DMS79 treated with DMSO at 0.1 percent for 48 hours (cell line): ENCODE measurements around the gene CLPSL2.

Experiments used
- DNase-seq: peaks from one replicate; lab custom pipeline; 2025; lab: John Stamatoyannopoulos, UW

The CLPSL2 gene

DNA sequence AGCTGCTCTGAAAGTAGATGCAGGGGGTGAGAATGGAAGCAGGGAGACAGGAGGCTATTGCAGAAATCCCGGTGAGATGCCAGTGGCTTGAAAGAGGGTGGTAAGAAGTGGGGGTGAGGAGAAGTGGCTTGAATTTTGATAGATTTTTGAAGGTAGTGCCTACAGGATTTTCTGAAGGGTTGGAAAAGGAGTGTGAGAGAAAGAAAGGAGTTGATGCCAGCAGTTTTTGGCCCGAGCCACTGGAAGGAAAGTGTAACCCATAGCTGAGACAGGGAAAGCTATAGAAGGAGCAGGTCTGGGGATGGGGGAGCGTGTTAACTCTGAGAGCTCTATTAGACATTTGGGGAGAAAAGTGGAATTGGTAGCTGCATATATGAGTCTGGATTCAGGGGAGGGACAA lies 29.9 kb upstream of the CLPSL2 start:
- DNase-seq = no peak

DNA sequence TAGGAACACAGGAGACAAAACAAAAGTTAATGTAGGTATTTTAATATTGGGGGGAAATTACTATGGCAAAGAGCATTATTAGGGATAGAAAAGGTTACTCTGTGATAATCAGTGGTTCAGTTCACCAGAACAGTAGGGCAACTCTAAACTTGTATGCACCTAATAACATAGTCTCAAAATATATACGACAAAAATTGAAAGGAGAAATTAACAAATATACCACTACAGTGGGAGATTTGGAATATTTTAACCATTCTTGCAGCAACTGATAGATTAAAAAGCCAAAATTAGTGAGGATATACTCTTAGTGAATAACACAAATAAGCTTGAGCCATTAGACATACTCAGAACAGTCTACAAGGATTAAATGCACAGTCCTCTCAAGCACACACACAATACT lies 28.5 kb upstream of the CLPSL2 start:
- DNase-seq = no peak

DNA sequence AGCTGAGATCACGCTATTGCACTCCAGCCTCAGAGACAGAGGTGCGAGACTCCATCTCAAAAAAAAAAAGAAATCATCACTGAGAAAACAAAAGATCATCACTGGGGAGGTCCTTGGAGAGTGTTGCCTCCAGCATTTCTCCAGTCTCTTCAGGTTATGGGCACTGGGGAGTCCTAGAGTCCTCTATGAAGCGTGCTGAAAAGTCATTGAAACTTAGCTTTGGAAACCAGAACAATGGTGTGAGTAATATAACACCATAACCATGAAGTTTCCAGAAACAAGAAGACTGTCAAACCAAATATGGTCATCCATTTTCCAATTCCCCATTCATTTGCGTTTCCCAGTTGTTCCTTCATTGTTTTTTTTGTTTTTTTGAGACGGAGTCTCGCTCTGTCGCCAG lies 25.8 kb upstream of the CLPSL2 start:
- DNase-seq = no peak

DNA sequence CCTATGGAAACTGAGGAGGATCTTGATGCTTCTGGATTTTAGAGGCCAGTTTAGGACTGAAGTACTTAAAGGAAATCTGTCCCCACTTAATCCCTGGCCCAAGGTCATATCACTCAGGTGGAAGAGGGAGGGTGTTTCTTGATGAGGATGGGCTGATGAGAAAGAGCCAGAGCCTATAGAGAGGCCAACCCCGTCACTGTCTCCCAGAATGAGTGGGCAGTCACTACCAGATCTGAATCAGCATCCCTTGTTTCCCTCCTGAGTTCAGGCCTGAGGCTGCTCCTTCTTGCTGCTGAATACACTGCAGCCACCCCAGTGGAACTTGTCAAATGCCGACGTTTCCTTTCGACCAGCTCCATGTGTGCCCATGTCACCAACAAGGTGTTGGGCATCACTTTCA lies 24.8 kb upstream of the CLPSL2 start:
- DNase-seq = no peak

DNA sequence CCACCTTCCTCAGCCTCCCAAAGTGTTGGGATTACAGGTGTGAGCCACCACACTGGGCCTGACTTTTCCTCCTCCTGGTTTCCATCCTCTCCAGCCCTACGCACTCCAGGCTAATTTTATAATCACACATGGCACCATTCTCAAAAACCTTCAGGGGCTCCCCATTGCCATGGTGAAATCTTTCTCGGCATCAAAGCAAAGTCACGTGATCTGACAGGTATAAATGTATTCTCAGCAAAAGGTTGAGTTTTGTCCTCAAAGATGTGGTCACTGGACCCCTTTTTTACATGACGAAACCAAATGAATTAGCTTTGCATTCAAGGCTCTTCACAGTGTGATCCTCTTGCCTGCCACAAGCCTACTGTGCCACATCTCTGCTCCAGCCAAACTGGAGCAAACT lies 24.1 kb upstream of the CLPSL2 start:
- DNase-seq = no peak

DNA sequence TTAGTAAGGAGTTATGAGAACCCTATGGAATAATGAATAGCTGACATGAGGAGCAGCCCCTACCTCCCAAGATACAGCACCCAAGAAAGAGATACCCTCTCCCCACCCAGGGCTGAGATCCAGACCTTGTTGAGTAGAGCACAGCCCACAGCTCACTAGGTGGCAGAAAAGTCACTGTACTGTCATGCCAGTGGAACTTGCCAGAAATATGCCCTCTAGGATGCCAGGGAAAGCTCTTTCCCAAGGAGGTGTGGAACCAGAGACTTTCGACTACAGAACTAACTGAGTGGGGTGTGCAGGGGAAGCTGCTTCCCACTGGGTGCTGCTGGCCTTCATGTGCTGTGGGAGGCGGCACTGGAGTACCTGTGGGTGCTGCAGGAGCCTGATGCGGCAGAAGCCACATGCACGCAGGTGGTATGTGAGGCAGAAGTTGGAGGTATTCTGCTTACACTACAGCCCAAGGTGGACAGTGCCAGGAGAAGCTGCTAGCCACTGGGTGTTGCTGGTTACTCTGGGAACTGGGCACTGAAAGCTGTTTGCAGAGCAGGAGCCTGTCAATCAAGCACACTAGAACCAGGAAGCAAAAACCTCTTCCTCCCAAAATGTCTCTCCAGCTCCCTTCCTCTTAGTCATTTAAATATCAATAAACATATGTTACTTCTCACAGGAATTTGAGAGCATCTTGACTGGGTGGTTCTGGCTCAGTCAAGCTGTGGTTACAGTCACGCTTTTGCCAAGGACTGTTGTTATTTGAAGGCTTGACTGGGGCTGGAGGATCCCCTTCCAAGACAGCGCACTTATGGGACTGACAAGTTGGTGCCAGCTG lies 21.7 kb upstream of the CLPSL2 start:
- peak; percentile 93 for DNase-seq

DNA sequence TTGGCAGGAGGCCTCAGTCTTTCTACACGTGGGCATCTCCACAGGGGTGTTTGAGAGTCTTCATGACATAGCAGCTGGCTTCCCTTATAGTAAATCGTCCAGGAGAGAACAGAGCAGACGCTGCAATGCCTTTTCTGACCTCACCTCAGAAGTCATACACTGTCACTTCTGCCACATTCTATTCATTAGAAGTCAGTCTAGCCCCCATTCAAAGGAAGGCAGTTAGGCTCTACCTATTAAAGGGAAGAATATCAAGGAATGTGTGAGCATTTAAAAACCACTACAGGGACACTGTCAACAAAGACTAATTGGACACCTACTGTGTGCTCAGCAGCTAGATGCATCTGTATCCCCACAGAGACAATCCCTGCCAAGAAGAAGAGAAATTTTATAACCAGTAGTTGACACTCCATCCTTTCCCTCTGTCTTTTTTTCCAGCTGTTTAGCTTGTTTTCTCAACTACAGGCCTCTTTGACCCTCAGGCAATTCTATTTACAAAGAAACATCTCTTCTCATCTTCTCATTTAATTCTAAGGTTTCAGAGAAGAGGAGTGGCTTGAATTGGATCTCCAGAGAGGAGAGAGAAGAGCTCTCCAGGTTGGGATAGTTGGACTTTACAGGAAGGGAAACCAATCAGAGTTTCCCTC lies 21.0 kb upstream of the CLPSL2 start:
- no peak for DNase-seq

DNA sequence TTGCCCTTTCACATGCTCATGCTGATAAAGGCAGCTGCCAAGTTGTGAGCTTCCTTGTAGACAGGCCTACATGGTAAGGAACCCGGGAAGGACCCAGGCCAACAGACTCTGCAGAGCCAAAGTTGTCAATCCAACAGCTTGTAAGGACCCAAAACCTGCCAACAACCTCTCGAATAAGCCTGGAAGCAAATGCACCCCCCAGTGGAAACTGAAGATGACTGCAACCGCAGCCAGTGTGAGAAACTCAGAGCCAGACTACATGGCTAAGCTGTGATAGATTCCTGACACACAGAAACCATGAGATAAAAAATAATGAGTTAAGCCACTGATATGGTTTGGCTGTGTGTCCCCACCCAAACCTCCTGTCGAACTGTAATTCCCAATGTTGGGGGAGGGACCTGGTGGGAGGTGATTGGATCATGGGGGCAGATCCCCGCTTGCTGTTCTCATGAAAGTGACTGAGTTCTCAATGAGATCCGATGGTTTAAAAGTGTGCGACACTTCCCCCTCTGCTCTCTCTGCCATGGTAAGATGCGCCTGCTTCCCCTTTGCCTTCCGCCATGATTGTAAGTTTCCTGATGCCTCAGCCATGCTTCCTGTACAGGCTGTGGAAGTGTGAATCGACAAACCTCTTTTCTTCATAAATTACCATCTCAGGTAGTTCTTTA lies 18.8 kb upstream of the CLPSL2 start:
- no peak for DNase-seq

DNA sequence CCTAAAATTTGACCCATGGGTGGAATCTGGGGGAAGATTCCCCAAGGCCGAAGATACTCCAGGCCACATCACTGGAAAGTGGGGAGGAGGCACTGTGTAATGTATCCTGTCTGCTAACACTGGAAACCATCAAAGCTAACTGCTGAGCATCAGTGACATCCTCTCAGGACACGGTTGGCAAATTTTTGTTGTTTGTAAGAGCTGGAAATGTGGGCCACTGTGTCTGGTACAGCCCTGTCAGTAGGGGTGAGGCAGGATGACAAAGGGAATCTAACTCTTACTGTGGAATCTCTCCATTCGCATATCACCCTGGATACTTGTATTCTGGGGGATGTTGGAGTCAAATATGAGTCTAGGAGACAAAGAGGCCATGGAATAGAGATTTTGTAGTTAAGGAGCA lies 17.0 kb upstream of the CLPSL2 start:
- no peak for DNase-seq

DNA sequence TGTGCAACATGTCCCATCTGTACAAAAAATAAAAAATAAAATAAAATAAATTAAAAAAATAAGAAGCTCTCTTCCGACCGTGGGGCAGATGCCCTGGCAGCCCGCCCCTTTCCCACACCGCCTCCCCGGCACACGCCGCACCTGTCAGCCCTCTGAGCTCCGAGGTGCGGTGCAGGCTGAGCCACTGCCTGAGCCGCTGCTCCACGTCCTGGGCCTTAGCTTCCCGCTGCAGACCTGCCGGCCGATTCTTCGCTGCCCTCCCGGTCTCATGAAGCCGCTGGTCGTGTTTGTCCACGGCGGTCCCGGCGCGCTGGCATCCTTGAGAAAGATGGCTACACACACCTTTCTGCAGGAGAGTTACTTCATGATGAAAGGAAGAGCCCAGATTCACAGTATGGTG lies 10.7 kb upstream of the CLPSL2 start:
- DNase-seq = no peak

DNA sequence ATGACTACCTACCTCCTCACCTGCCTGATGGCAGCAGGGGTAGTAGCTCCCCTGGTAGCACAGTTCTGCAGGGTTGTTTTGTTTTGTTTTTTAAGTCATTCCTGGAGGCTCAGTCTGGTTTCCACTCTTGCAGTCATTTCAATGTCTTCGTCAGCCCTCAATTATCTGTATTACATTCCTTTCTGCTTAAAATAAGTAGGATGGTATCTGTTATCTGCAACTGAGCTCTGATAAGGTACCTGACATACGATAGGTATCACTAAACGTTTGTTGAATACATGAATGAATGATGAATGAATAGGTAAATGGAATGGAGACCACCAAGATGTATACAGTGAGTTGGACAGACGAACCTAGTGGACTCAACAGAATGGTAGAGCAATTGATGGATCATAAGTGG lies 7.2 kb upstream of the CLPSL2 start:
- no peak for DNase-seq

DNA sequence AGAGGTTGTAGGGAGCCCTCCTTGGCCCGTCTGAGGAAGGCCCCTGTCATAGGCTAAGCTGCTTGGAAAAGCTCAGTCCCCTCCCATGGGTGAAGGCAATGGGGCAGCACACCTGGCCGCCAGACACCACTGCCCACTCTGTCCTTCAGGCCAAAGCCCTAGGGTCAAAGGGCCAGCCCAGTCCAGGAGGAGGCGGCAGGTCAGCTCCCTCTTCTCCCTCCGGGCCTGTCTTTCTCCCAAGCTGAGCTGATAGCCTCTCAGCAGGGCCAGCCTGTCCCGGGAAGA lies 5.1 kb upstream of the CLPSL2 start:
- DNase-seq = no peak

DNA sequence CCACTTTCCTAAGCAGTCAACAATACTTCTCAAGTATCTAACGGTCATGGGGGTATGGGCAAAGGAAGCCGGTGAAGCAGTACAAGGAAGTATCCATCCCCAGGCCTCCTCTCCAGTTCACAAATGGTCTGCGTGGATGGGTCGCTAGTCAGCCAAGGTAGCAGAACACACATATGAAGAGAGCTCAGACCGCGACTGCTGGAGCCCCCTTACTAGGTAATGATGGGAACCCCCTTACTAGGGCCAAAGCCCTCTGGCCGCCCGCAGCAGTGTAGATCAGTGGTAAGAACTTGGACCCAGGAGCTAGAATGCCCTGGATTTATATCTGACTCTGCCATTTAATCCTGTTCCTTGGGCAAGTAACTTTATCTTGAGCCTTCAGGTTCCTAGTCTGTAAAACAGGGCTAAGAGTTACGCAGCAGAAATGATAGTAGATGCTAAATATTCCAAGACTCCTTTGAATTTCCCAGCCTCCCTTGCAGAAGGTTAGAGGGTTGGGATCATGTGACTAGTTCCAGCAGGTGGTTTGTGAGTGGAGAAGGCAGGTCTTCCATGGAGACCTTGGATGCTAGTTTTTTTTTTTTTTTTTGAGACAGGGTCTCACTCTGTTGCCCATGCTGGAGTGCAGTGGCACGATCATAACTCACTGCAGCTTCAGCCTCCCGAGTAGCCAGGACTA lies 2.1 kb upstream of the CLPSL2 start:
- DNase-seq = no peak

DNA sequence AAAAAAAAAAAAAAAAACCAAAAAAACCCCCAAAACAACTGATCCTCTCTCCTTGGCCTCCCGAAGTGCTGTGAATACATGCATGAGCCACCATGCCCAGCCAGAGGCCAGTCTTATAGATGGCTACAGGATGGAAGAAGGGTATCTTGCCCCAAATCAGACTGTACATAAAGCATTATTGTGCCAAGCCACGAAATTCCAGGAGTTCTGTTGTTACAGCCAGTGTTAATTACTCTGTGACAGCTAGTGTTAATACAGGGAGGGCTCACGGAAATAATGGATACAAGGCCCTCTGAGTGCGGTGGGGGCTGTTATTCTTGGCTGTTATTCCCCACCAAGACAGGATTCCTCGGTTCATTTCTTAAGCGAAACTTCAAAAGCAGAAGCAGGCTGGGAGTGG lies 1.4 kb upstream of the CLPSL2 start:
- DNase-seq = no peak

DNA sequence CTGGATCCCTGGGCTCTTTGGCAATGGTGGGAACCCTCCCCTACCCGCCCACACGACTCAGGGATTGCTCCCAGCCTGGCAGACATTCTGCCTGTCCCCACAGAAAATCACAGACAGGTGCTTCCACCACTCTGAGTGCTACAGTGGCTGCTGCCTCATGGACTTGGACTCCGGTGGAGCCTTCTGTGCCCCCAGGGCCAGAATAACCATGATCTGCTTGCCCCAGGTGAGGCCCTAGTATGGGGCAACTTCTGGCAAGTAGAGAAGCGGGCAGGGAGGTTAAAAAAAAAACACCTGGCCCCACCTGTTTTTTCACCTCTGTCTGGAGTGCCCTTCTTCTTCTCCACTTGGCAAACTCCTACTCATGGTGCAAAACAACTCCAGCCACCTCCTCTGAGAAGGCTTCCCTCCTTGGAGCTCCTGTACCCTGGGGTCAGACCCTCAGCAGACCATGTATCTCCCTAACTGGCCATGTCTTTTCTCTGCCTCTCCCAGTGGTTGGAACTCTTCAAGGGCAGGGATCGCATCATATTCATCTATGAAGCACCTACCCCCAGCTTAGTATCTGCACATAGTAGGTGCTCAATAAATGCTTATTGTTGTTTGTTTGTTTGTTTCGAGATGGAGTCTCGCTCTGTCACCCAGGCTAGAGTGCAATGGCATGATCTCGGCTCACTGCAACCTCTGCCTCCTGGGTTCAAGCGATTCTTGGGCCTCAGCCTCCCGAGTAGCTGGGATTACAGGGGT lies 1.1 kb downstream of the CLPSL2 start:
- DNase-seq = no peak

DNA sequence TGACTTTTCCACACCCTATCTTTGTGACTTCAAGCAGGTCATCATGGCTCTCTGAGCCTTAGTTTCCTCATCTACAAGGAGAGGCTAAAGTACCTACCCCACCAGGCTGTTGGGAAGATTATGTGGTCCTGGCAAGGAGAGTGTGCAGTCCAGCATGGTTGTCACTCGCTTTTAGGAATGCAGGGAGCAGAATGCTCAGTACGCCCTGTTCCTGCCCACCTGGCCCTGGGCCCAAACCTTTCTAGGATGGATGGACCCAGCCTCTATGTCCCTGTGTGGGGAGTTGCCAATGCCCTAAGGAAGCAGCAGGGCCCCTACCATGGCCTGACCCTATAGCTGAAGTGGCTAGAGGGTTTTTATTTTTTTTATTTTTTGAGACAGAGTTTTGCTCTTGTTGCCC lies 2.0 kb downstream of the CLPSL2 start:
- no peak for DNase-seq

DNA sequence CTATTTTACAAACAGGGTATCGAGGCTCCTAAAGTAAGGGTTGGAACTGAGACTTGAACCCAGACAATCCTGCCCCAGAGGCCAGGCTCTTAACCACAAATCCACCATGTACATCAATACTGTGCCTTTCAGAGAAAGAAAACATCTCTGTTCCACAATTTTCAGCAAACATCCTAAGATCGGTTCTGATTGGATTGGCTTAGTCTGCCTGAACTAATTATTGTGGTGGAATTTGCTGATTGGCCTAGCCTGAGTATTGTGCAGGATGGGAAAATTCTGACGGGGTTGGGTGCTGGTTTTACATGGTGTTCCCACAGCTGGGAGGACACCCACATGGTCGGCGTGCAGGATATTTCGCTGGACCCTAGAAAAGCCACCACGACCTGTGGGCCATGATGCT lies 4.3 kb downstream of the CLPSL2 start, which contains the start of gene CLPSL1:
Gene CLPSL1, plus strand, starts transcription at position 301 of the 400 bp plus-strand sequence. Its CDS starts 92 bp downstream, at position 393.
- DNase-seq = no peak

DNA sequence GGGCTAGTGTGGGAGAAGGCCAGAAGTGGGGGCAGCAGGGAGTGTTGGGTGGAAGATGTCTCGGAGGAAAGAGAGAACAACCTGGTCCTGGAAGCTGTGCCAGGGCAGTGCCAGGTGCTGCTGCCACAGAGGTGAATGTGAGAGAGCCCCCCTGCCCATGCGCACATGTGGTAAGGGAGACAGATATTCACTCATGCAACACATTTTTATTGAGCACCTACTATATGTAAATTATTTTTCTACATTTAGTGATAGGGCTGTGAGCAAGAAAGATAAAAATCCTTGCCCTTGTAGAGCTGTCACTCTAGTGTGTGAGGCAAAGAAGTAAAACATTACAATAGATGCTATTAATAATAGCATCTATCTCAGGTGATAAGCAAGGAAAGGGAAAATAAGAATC lies 4.9 kb downstream of the CLPSL2 start:
- DNase-seq = no peak

DNA sequence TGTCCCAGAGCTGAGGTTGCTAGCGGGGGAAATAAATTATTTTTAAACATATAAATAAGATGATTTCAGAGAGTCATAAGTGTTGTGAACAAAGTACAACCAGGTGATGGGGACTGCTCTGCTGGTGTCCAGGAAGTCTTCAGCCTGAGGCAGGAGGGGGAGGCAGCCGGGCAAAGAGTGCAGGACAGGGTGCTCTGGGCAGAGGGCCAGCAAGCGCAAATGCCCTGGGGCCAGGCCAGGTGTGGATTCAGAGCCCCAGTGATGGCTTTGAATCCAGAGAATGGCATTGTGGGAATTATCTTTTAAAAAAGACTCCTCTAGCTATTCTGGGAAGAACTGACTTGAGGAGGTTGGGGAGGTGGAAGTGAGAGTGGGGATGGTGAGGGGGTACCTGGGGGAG lies 6.0 kb downstream of the CLPSL2 start:
- DNase-seq = no peak

DNA sequence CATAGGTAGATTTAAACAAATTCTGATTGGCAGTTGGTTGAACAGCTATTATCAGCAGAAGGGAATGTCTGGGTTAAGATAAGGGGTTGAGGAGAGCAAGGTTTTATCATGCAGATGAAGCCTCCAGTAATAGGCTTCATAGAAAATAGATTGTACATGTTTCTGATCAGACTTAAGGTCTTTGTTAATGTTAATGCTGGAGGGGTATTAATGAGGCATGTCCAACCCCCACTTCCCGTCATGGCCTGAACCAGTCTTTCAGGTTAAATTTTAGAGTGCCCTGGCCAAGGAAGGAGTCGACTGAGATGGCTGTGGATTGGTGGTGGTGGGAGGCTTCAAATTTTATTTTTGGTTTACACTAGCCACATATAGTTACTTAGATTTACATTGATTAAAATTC lies 7.8 kb downstream of the CLPSL2 start:
- no peak for DNase-seq

DNA sequence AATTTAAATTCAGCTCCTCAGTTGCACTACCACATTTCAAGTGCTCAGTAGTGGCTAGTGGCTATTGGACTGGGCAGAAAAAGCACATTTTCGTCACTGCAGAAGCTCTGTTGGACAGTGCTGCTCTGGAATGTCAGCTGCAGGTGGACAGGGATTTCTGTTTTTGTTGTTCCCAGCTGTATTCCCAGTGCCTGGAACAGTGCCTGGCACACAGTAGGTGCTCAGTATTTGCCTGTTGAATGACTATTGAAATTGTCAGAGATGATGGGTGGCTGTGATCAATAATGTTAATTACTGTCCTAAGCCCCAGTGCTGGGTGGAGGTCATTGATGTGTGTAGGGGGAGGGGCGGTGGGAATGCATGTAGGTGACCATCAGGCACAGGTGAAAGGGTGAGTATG lies 9.9 kb downstream of the CLPSL2 start:
- DNase-seq = no peak

DNA sequence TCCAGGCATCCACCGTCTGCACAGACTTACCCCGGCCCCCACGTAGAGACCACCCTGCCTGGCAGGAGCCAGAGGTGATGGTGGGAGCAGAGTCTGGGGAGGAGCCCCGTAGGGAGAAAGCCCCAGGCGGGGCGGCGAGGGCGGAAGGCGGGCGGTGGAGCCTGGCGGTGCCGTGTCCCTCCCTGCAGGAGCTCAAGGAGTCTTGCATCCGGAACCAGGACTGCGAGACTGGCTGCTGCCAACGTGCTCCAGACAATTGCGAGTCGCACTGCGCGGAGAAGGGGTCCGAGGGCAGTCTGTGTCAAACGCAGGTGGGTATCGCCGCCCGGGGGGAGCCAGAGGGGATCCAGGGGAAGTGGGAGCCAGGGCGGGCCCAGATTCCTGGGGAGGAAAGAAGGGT lies 10.4 kb downstream of the CLPSL2 start:
- peak; percentile 33 for DNase-seq
